Liver (tissue), 9 donors: ENCODE measurements around the gene CDSN. TPM values are rescaled to one million over a fixed set of nuclear protein-coding genes. Genes with fewer than 3 reads are reported as not detected.
A peak's percentile ranks its signal among the peaks of the same experiment; 100 is the strongest.

ENCODE experiments used
- DNase-seq: peaks from one replicate; pipeline ENCODE4 v3.0.0-alpha.2; 2017; ENCODE audit warnings: low spot score
- H3K27ac ChIP-seq, 2 donors: one replicate each; pipeline ENCODE4 v1.7.0; 2013; ENCODE audit warnings: inconsistent platforms in 2 of 2, low read length in 2 of 2, control low read depth in 1 of 2, low read depth in 1 of 2, mild to moderate bottlenecking in 1 of 2
- H3K27me3 ChIP-seq, 4 donors: one replicate each; pipeline versions ENCODE4 v1.6.1 to v1.7.0; 2013; ENCODE audit warnings: low read length in 3 of 4, inconsistent platforms in 1 of 4, mild to moderate bottlenecking in 1 of 4, moderate library complexity in 1 of 4; ENCODE audit not compliant: control insufficient read depth in 4 of 4, insufficient read depth in 4 of 4
- H3K36me3 ChIP-seq, 4 donors: one replicate each; pipeline versions ENCODE4 v1.6.1 to v1.7.0; 2013; ENCODE audit warnings: low read length in 3 of 4, mild to moderate bottlenecking in 3 of 4, low read depth in 1 of 4, moderate library complexity in 1 of 4; ENCODE audit not compliant: control insufficient read depth in 4 of 4, insufficient read depth in 3 of 4
- H3K4me1 ChIP-seq, 4 donors: one replicate each; pipeline versions ENCODE4 v1.6.1 to v1.7.0; 2013; ENCODE audit warnings: low read length in 3 of 4, mild to moderate bottlenecking in 3 of 4, moderate library complexity in 1 of 4; ENCODE audit not compliant: control insufficient read depth in 4 of 4, insufficient read depth in 4 of 4
- H3K4me3 ChIP-seq, 3 donors: one replicate each; pipeline versions ENCODE4 v1.6.1 to v1.7.0; 2013; ENCODE audit warnings: low read length in 3 of 3, control low read depth in 1 of 3, low read depth in 1 of 3, mild to moderate bottlenecking in 1 of 3
- H3K9ac ChIP-seq, 2 donors: one replicate each; pipeline ENCODE4 v1.7.0; 2013; ENCODE audit warnings: low read length in 2 of 2, mild to moderate bottlenecking in 2 of 2, moderate library complexity in 2 of 2, control low read depth in 1 of 2, low read depth in 1 of 2
- H3K9me3 ChIP-seq, 4 donors: one replicate each; pipeline versions ENCODE4 v1.6.1 to v1.7.0; 2013; ENCODE audit warnings: low read length in 3 of 4; ENCODE audit not compliant: control insufficient read depth in 4 of 4
- CTCF ChIP-seq: fragments of 150-350 bp; IDR thresholded peaks from 2 replicates; pipeline ENCODE4 v1.5.1; 2017; ENCODE audit warnings: improper control_type of control experiment, low read depth, low read length; ENCODE audit not compliant: missing input control
- EGR1 ChIP-seq, 2 donors: IDR thresholded peaks; 2 replicates each; pipeline ENCODE4 v1.6.1; 2016 to 2018; ENCODE audit warnings: antibody characterized with exemption in 2 of 2, low read depth in 2 of 2
- FOXA1 ChIP-seq: IDR thresholded peaks from 2 replicates; pipeline ENCODE4 v1.6.1; 2016; ENCODE audit warnings: antibody characterized with exemption
- FOXA2 ChIP-seq: IDR thresholded peaks from 2 replicates; pipeline ENCODE4 v1.6.1; 2016; ENCODE audit warnings: antibody characterized with exemption
- GABPA ChIP-seq, 2 donors: IDR thresholded peaks in 1 of 2; conservative IDR thresholded peaks in 1 of 2; 2 replicates each; pipeline ENCODE4 v1.6.1; 2016; ENCODE audit warnings: antibody characterized with exemption in 2 of 2, mild to moderate bottlenecking in 1 of 2, moderate library complexity in 1 of 2
- HNF4A ChIP-seq, 2 donors: conservative IDR thresholded peaks; 2 replicates each; pipeline ENCODE4 v1.6.1; 2016; ENCODE audit warnings: antibody characterized with exemption in 2 of 2, mild to moderate bottlenecking in 2 of 2
- HNF4G ChIP-seq: IDR thresholded peaks from 2 replicates; pipeline ENCODE4 v1.6.1; 2016; ENCODE audit warnings: antibody characterized with exemption
- JUND ChIP-seq, 2 donors: IDR thresholded peaks; 2 replicates each; pipeline ENCODE4 v1.6.1; 2016; ENCODE audit warnings: antibody characterized with exemption in 2 of 2
- NR2F2 ChIP-seq: IDR thresholded peaks from 2 replicates; pipeline ENCODE4 v1.6.1; 2016; ENCODE audit warnings: antibody characterized with exemption
- RAD21 ChIP-seq, 2 donors: IDR thresholded peaks; 2 replicates each; pipeline ENCODE4 v1.6.1; 2016; ENCODE audit warnings: antibody characterized with exemption in 2 of 2, mild to moderate bottlenecking in 2 of 2
- RXRA ChIP-seq, 2 donors: IDR thresholded peaks; 2 replicates each; pipeline ENCODE4 v1.6.1; 2017 to 2018; ENCODE audit warnings: antibody characterized with exemption in 2 of 2, mild to moderate bottlenecking in 1 of 2
- SP1 ChIP-seq: IDR thresholded peaks from 2 replicates; pipeline ENCODE4 v1.6.1; 2018; ENCODE audit warnings: antibody characterized with exemption, mild to moderate bottlenecking
- TAF1 ChIP-seq: conservative IDR thresholded peaks from 2 replicates; pipeline ENCODE4 v1.6.1; 2016; ENCODE audit warnings: antibody characterized with exemption, mild to moderate bottlenecking
- YY1 ChIP-seq: IDR thresholded peaks from 2 replicates; pipeline ENCODE4 v1.6.1; 2016; ENCODE audit warnings: antibody characterized with exemption, mild to moderate bottlenecking
- ZBTB33 ChIP-seq: IDR thresholded peaks from 2 replicates; pipeline ENCODE4 v1.6.1; 2016; ENCODE audit warnings: antibody characterized with exemption
- WGBS: extraction: QIAGEN DNeasy Blood & Tissue Kit; methylation state at CpG from one replicate; pipeline ENCODE4 v1.1.7; 2013; 5-methylcytosine and 5-hydroxymethylcytosine counted together
- polyA plus RNA-seq, 2 donors: library from polyadenylated mRNA; stranded (reverse) in 1 of 2; unstranded in 1 of 2; fragments of 200-250 nt in 1 of 2; fragments of >200 nt in 1 of 2; fragmentation: Nextera tagmentation in 1 of 2; extraction: Ambion mirVana in 1 of 2; gene quantifications; one replicate each; pipeline versions ENCODE4 v1.2.1 to v1.2.3, GENCODE V29; 2013 to 2015
- total RNA-seq, 2 donors: library from RNA; depleted of rRNA; stranded (reverse); fragments of >200 nt; gene quantifications; one replicate each; pipeline ENCODE4 v1.2.3, GENCODE V29; 2014
- TF ChIP-seq, protein P1 (sequence below): IDR thresholded peaks from 2 replicates; pipeline ENCODE4 v1.6.1; 2016; ENCODE audit warnings: antibody characterized with exemption
- TF ChIP-seq, protein P2 (sequence below): IDR thresholded peaks from 2 replicates; pipeline ENCODE4 v1.6.1; 2016; ENCODE audit warnings: antibody characterized with exemption, mild to moderate bottlenecking
- TF ChIP-seq, protein P3 (sequence below): IDR thresholded peaks from 2 replicates; pipeline ENCODE4 v1.6.1; 2016; ENCODE audit warnings: antibody characterized with exemption
- donor health status: healthy.
- donor health status: healthy.
- donor health status: healthy.
- donor health status: healthy.
- donor health status: healthy.

CDSN gene
- total and polyA plus RNA-seq, 4 donors, result not detected

- no peak overlapping the region for H3K9ac ChIP-seq
- H3K36me3 ChIP-seq, result no peaks in the 10 kb centered on the region
- DNase-seq, result no peak
- H3K4me1 ChIP-seq, result no peaks in the 10 kb centered on the region
- H3K27me3 ChIP-seq, result peaks cover 0 to 2% (median 0%) of the 10 kb centered on the region in 4 donors
- WGBS, result 60% methylated on average over 9 of the region's 9 CpGs
- TF ChIP-seq NR2F2, result no peak
- no peak for TF ChIP-seq RXRA (IDR thresholded peaks at IDR 0.05)
- TF ChIP-seq TAF1, result no peak
- no peak overlapping the region for H3K27ac ChIP-seq
- no peaks in the 10 kb centered on the region for H3K9me3 ChIP-seq
- H3K4me3 ChIP-seq, result no peak overlapping the region
Measured at GRCh38 chr6:31114970-31115849, 5.0 kb downstream of the CDSN start.

- Histone ChIP-seq H3K36me3 (no peaks in the 10 kb centered on the region), H3K4me1 (no peaks in the 10 kb centered on the region), H3K4me3 (no peak within 1 kb of the TSS), H3K27me3 (peaks cover 0 to 2% (median 0%) of the 10 kb centered on the region in 4 donors), H3K9ac (no peak within 1 kb of the TSS), H3K9me3 (no peaks in the 10 kb centered on the region), H3K27ac (no peak within 1 kb of the TSS)
- WGBS, result 32% methylated on average over 3 of the region's 3 CpGs
- TF ChIP-seq, protein P1, sequence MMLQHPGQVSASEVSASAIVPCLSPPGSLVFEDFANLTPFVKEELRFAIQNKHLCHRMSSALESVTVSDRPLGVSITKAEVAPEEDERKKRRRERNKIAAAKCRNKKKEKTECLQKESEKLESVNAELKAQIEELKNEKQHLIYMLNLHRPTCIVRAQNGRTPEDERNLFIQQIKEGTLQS, result no peak
- peak in 1 of 2 donors; percentile 33 for TF ChIP-seq JUND (IDR thresholded peaks at IDR 0.05)
- DNase-seq, result no peak
Measured at GRCh38 chr6:31114541-31114878, 5.7 kb downstream of the CDSN start, which contains the start of gene PSORS1C1. TSS of gene PSORS1C1 (plus strand) at chr6:31114800. CDS start at chr6:31129633, 14,833 bp downstream.

DNA sequence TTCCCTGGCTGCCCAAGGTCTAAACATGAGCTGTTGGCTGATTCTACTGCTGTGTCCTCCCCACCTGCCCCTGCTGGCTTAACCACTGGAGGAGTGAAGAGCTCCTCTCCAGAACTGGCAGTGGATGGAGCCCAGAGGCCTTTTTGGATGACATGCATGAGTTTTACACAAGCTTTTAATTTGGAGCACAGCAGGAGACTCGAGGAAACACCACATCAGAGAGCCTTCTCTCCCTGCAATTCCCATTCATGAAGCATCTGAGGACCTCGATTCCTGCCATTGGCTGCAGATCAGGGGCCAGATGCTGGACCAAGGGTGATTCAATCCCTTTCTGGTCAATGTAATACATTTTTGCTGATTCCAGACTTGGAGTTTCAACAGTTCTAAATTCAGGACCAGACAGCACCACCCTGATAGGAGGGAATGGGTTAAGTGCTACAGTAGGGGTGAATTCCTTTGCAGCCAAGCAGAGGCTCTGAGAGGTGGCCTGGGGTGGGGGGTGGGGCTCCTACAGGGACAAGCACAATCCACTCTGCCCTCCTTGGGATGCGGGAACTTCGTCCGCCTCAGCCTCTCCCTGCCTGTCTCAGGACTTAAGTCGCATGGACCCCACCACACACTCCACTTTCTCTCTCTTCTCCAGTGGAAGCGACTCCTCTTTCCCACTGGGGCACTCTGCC, 6.2 kb downstream of the CDSN start:
- H3K9ac ChIP-seq, result no peak overlapping the region
- TF ChIP-seq EGR1 (IDR thresholded peaks at IDR 0.05; ENCODE audit: low read depth in 2 of 2), result no peak
- TF ChIP-seq FOXA2, result no peak
- no peak for TF ChIP-seq FOXA1
- TF ChIP-seq SP1, result no peak
- TF ChIP-seq, protein P2, sequence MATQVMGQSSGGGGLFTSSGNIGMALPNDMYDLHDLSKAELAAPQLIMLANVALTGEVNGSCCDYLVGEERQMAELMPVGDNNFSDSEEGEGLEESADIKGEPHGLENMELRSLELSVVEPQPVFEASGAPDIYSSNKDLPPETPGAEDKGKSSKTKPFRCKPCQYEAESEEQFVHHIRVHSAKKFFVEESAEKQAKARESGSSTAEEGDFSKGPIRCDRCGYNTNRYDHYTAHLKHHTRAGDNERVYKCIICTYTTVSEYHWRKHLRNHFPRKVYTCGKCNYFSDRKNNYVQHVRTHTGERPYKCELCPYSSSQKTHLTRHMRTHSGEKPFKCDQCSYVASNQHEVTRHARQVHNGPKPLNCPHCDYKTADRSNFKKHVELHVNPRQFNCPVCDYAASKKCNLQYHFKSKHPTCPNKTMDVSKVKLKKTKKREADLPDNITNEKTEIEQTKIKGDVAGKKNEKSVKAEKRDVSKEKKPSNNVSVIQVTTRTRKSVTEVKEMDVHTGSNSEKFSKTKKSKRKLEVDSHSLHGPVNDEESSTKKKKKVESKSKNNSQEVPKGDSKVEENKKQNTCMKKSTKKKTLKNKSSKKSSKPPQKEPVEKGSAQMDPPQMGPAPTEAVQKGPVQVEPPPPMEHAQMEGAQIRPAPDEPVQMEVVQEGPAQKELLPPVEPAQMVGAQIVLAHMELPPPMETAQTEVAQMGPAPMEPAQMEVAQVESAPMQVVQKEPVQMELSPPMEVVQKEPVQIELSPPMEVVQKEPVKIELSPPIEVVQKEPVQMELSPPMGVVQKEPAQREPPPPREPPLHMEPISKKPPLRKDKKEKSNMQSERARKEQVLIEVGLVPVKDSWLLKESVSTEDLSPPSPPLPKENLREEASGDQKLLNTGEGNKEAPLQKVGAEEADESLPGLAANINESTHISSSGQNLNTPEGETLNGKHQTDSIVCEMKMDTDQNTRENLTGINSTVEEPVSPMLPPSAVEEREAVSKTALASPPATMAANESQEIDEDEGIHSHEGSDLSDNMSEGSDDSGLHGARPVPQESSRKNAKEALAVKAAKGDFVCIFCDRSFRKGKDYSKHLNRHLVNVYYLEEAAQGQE, result no peak
- TF ChIP-seq HNF4G, result no peak
- no peak for TF ChIP-seq HNF4A (conservative IDR thresholded peaks at IDR 0.05)
- no peak for TF ChIP-seq TAF1
- TF ChIP-seq JUND (IDR thresholded peaks at IDR 0.05), result no peak
- TF ChIP-seq ZBTB33, result no peak
- TF ChIP-seq RAD21 (IDR thresholded peaks at IDR 0.05), result no peak
- TF ChIP-seq RXRA (IDR thresholded peaks at IDR 0.05), result no peak
- no peak for TF ChIP-seq CTCF
- TF ChIP-seq GABPA (IDR thresholded peaks at IDR 0.05 in 1 of 2, conservative IDR thresholded peaks at IDR 0.05 in 1 of 2), result no peak
- TF ChIP-seq, protein P3, sequence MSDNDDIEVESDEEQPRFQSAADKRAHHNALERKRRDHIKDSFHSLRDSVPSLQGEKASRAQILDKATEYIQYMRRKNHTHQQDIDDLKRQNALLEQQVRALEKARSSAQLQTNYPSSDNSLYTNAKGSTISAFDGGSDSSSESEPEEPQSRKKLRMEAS, result no peak
- TF ChIP-seq YY1, result no peak
- TF ChIP-seq, protein P1, result no peak
- TF ChIP-seq NR2F2, result no peak

More for the DNA sequence above, 6.2 kb downstream of the CDSN start:
- no peak for DNase-seq
- Histone ChIP-seq H3K27ac (no peak overlapping the region), H3K4me1 (no peaks in the 10 kb centered on the region), H3K9me3 (no peaks in the 10 kb centered on the region), H3K27me3 (peaks cover 0 to 2% (median 0%) of the 10 kb centered on the region in 4 donors), H3K4me3 (no peak overlapping the region), H3K36me3 (no peaks in the 10 kb centered on the region)
- WGBS, result 83% methylated on average over 7 of the region's 7 CpGs
